Measurements from ENCODE around the gene CENPO.
"Not testable (repeated sequence)": the region's sequence is repeated elsewhere in the genome, so short reads cannot be mapped to it uniquely, and the experiment has no call there.

Gene CENPO

DNA sequence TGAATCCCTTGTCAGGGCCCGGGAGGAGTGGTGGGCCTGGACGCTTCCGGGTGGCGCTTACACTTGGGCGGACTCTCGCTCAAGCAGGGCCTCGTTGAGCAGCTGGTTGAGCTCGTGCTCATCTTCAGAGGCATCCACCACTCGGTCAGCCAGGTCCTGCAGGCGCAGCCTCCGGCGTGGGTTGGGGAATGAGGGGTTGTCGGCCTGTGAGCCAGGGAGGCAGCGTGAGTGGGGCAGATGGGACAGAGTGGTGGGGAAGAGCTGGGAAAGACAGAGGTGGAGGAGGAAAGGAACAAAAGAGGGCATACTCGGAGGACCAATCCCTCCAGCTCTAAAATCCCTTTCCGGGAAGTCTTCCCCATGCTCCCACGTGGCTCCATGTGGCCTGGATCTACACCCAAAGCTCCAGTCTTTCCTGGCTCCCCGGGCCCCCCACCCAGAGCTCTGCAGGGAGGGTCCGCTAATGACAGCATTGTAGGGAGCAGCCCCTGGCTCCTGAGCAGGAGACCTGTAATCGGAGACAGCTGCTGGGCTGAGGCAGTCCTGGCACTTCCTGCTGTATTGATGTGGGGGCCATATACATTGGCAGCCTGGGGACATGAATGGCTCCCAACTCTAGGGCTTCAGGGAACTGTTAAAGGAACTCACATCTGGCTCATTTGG, 41.6 kb downstream of the CENPO start:
- no peak overlapping the region for H3K4me3 ChIP-seq (ENCODE audit: low read depth, low read length)
- no peak overlapping the region for H3K27ac ChIP-seq
- H3K36me3 ChIP-seq = peaks cover 73% of the 10 kb centered on the region
- TF ChIP-seq, protein P1, sequence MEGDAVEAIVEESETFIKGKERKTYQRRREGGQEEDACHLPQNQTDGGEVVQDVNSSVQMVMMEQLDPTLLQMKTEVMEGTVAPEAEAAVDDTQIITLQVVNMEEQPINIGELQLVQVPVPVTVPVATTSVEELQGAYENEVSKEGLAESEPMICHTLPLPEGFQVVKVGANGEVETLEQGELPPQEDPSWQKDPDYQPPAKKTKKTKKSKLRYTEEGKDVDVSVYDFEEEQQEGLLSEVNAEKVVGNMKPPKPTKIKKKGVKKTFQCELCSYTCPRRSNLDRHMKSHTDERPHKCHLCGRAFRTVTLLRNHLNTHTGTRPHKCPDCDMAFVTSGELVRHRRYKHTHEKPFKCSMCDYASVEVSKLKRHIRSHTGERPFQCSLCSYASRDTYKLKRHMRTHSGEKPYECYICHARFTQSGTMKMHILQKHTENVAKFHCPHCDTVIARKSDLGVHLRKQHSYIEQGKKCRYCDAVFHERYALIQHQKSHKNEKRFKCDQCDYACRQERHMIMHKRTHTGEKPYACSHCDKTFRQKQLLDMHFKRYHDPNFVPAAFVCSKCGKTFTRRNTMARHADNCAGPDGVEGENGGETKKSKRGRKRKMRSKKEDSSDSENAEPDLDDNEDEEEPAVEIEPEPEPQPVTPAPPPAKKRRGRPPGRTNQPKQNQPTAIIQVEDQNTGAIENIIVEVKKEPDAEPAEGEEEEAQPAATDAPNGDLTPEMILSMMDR (IDR thresholded peaks at IDR 0.05; ENCODE audit: low read depth, low read length) = no peak
- DNase-seq = no peak
- no peaks in the 10 kb centered on the region for H3K27me3 ChIP-seq (ENCODE audit: insufficient read depth, low read depth, severe bottlenecking)
- H3K9me3 ChIP-seq (ENCODE audit: severe bottlenecking) = no peaks in the 10 kb centered on the region

DNA sequence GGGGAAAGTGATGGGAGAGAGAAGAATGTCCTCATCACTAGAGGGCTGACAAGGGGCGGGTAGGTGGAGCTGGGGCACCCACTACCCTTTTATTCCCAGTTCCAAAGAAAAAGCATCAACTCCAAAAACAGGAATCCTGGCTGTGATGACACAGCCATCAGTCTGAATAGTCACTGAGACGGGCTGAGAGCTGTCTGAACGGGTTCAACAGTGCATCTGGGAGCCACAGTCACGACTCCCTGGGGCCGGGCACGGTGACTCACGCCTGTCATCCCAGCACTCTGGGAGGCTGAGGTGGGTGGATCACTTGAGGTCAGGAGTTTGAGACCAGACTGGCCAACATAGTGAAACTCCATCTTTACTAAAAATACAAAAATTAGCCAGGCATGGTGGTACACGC, 42.2 kb downstream of the CENPO start:
- DNase-seq, H3K27ac ChIP-seq: not testable (repeated sequence)
- H3K36me3 ChIP-seq = peaks cover 74% of the 10 kb centered on the region

DNA sequence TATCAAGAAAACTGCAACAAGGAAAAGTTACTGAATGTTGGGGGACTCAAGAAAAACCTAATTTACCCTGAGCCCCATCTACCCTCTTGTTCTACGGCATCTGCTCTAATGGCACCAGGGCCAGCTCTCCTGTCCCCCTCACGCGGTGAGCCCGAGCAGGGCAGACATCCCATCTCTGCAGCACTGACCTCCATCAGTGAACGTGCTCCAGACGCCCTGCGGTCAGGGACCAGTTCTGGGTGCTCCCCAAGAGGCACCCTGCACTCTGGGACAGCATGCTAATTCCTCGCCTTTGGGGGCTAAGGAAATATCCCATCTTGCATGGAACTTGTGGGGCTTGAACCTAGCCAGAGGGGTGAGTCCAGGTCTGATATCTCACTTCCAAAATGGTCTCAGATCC, 43.0 kb downstream of the CENPO start:
- no peaks in the 10 kb centered on the region for H3K27me3 ChIP-seq (ENCODE audit: insufficient read depth, low read depth, severe bottlenecking)
- TF ChIP-seq, protein P1 (IDR thresholded peaks at IDR 0.05; ENCODE audit: low read depth, low read length) = no peak
- DNase-seq = no peak
- peaks cover 74% of the 10 kb centered on the region for H3K36me3 ChIP-seq
- no peak overlapping the region for H3K27ac ChIP-seq
- H3K4me3 ChIP-seq (ENCODE audit: low read depth, low read length) = no peak overlapping the region
- H3K9me3 ChIP-seq (ENCODE audit: severe bottlenecking) = no peaks in the 10 kb centered on the region

More for the DNA sequence above, 42.2 kb downstream of the CENPO start:
- not testable (repeated sequence) for H3K27me3 ChIP-seq (ENCODE audit: insufficient read depth, low read depth, severe bottlenecking); H3K4me3 ChIP-seq (ENCODE audit: low read depth, low read length); H3K9me3 ChIP-seq (ENCODE audit: severe bottlenecking)

DNA sequence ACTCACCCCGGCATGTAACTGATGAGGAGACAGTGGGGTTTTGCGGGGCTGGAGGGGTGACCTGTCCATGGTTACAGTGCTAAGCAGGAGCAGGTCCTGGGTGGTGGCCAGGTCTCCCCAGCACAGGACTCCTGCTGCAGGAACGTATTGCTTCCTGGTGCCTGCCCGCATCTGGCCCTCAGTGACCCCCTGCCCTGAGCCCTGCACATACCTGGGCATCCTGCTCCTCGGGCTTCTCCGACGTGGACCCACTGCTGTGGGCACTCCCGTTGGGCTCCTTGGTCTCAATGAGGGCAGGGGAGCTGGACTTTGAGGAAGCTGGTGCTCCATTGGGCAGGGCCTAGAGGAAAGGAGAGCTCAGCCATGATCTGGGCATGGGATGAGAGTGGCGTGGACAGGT, 43.5 kb downstream of the CENPO start:
- Histone ChIP-seq H3K4me3 (ENCODE audit: low read depth, low read length) (no peak overlapping the region), H3K27ac (no peak overlapping the region), H3K36me3 (peaks cover 76% of the 10 kb centered on the region), H3K27me3 (ENCODE audit: insufficient read depth, low read depth, severe bottlenecking) (no peaks in the 10 kb centered on the region), H3K9me3 (ENCODE audit: severe bottlenecking) (no peaks in the 10 kb centered on the region)
- no peak for DNase-seq
- TF ChIP-seq, protein P1 (IDR thresholded peaks at IDR 0.05; ENCODE audit: low read depth, low read length) = no peak

DNA sequence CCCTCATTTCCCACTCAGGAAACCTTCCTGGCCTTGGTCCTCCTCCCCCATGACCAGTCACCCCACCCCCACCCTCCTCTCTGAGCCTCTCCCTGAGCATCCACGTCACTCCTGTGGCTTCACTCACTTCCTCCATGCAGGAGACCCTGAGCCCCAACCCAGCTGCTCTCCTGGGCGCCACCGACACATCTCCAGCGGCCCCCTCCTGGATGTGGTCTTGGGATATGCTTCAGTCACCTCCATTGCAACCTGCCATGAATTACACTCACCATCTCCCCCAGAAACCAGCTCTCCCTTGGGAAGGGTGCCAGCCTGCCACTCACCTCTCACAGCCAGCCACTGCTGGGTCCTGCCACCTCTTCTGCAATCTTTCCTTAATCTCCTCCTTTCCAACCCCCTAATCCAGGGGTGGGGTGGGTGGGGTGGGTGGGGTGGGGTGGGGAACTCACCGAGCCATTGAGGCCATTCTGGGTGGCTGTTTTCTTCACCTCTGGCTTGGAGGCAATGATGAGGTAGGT, 44.8 kb downstream of the CENPO start:
- no peak for DNase-seq

DNA sequence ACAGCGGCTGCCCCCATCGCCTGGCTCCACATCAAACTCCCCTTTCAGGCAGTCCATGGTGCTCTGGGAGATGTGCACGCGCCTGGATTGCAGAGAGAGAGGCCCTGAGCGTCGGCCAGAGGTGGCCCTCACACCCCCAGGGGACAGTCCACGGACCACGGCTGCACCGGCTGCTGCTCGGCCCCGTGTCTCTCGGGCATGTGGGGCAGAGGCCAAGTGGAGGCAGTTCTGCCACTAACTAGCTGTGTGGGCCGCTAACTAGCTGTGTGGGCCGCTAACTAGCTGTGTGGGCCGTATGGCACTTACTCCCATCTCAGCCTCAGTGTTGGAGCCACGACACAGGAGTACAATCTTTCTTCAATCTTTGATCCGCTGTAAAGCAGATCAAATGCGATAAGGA, 45.3 kb downstream of the CENPO start:
- no peak for DNase-seq
- Histone ChIP-seq H3K9me3 (ENCODE audit: severe bottlenecking) (no peaks in the 10 kb centered on the region), H3K27me3 (ENCODE audit: insufficient read depth, low read depth, severe bottlenecking) (no peaks in the 10 kb centered on the region), H3K27ac (no peak overlapping the region; the same call in 1 of the 2 replicates), H3K4me3 (ENCODE audit: low read depth, low read length) (no peak overlapping the region), H3K36me3 (peaks cover 86% of the 10 kb centered on the region)
- TF ChIP-seq, protein P1 (IDR thresholded peaks at IDR 0.05; ENCODE audit: low read depth, low read length) = no peak

More for the DNA sequence above, 44.8 kb downstream of the CENPO start:
- no peaks in the 10 kb centered on the region for H3K27me3 ChIP-seq (ENCODE audit: insufficient read depth, low read depth, severe bottlenecking)
- no peaks in the 10 kb centered on the region for H3K9me3 ChIP-seq (ENCODE audit: severe bottlenecking)
- peaks cover 88% of the 10 kb centered on the region for H3K36me3 ChIP-seq
- TF ChIP-seq, protein P1 (IDR thresholded peaks at IDR 0.05; ENCODE audit: low read depth, low read length) = no peak
- H3K27ac ChIP-seq = no peak overlapping the region
- no peak overlapping the region for H3K4me3 ChIP-seq (ENCODE audit: low read depth, low read length)

Measured in WERI-Rb-1 (cell line).